Activated T-cell treated with anti-CD3 and anti-CD28 coated beads, Interleukin-2, amount 50 U/mL, for 72 hours (primary cell): ENCODE data around the gene ZNF337. TPM values are rescaled to one million over a fixed set of nuclear protein-coding genes. Genes with fewer than 3 reads are reported as not detected.
"Not testable (repeated sequence)": the region's sequence is repeated elsewhere in the genome, so short reads cannot be mapped to it uniquely, and the experiment has no call there.

Experiments
- ATAC-seq, 2 donors: fragments of 150-1000 bp; cut with Tn5 transposase; replicated peaks in 1 of 2; 2 replicates each; pipeline ENCODE4 v1.10.0; 2021; ENCODE audit warnings: moderate library complexity in 2 of 2, mild to moderate bottlenecking in 1 of 2
- DNase-seq, 2 donors: peaks; one replicate each; pipeline ENCODE4 v3.0.0; 2021 to 2022; ENCODE audit warnings: mixed read lengths in 1 of 2
- H3K27ac Mint-ChIP-seq: one replicate; pipeline ENCODE4 v1.8.0; 2022; ENCODE audit warnings: mild to moderate bottlenecking, moderate library complexity, mixed read lengths
- H3K27me3 Mint-ChIP-seq: one replicate; pipeline ENCODE4 v1.8.0; 2022; ENCODE audit warnings: low read depth, mixed read lengths
- H3K36me3 Mint-ChIP-seq, 2 donors: one replicate each; pipeline ENCODE4 v1.8.0; 2022; ENCODE audit warnings: mixed read lengths in 2 of 2, mild to moderate bottlenecking in 1 of 2; ENCODE audit not compliant: insufficient read depth in 2 of 2
- H3K4me1 Mint-ChIP-seq: one replicate; pipeline ENCODE4 v1.8.0; 2022; ENCODE audit warnings: low read depth, mixed read lengths
- H3K4me3 Mint-ChIP-seq, 2 donors: one replicate each; pipeline ENCODE4 v1.8.0; 2022; ENCODE audit warnings: mild to moderate bottlenecking in 2 of 2, mixed read lengths in 2 of 2, moderate library complexity in 2 of 2
- H3K9me3 Mint-ChIP-seq, 2 donors: one replicate each; pipeline ENCODE4 v1.8.0; 2022; ENCODE audit warnings: mixed read lengths in 2 of 2
- total RNA-seq, 2 donors: library from RNA; stranded (reverse); gene quantifications; one replicate each; pipeline ENCODE4 v1.2.3, GENCODE V29; 2022

The ZNF337 gene
- total RNA-seq, 2 donors from 2014 or later = 16.2 to 20.2 TPM

DNA sequence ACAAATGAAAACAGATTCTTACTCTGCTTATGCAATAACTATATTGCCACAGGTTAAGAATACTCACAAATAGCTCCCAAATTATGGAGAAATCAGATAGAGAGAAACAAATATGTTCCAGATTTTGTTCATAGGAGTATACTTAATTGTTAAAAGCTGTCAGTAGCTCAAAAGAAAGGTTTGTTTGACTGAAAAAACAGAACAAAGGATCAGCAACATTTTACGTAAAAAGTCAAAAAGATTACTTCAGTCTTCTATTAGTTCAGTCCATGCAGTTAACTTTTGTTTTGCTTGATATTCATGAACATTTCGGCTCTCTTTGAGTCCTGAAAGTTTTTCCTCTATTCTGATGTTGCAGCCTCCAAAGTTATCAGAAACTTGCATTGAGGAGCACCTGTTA, 59.4 kb downstream of the ZNF337 start:
- Mint-ChIP-seq H3K27me3 (no peaks in the 10 kb centered on the region), H3K9me3 (peaks cover 2 to 6% of the 10 kb centered on the region in 2 donors), H3K36me3 (peaks cover 9 to 34% of the 10 kb centered on the region in 2 donors), H3K4me1 (peaks cover 16% of the 10 kb centered on the region), H3K27ac (no peak overlapping the region), H3K4me3 (no peak overlapping the region)
- no peak for DNase-seq
- no peak for ATAC-seq

DNA sequence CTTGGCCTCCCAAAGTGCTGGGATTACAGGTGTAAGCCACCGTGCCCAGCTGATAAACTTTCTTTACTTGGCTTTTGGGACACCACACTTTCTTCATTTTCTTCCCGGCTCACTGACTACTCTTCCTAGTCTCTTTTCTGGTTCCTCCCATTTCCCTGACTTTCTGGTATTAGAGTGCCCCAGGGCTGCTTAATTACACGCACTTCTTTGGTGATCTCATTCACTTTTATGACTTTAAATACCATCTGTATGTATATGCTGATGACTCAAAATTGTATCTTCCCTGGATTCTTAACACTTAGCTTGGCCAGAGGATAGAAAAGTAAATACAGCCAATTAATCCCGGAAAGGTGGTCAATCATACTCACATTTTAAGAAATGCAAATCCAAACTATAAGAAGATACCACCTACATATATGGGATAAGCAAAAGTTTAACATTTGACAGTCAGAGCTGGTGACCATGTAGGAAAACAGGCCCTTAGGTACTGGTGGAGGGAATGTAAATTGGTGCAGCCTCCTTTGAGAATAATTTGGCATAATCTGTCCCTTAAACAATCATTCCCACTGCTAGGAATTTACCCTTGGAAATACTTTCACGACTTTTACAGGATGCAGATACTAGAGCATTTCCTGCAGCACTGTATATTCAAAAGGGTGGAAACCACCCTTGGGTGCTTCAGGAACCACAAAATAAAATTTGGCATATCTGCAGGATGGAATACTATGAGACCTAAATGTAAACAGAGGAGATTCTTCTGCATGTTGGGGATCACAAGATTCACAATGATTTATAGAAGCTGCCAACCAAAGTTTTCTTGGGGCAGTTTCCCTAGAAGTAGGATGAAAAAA, 63.5 kb downstream of the ZNF337 start:
- Mint-ChIP-seq H3K4me1 (peaks cover 16% of the 10 kb centered on the region), H3K9me3 (peaks cover 3 to 7% of the 10 kb centered on the region in 2 donors), H3K27ac (no peak overlapping the region), H3K27me3 (no peaks in the 10 kb centered on the region), H3K36me3 (peaks cover 10 to 37% of the 10 kb centered on the region in 2 donors), H3K4me3 (no peak overlapping the region)
- ATAC-seq = no peak
- DNase-seq = no peak

DNA sequence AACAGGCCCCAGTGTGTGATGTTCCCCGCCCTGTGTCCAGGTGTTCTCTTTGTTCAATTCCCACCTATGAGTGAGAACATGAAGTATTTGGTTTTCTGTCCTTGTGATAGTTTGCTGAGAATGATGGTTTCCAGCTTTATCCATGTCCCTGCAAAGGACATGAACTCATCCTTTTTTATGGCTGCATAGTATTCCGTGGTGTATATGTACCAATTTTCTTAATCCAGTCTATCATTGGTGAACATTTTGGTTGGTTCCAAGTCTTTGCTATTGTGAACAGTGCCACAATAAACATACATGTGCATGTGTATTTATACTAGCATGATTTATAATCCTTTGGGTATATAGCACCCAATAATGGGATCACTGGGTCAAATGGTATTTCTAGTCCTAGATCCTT, 66.0 kb downstream of the ZNF337 start:
- H3K27me3 Mint-ChIP-seq, H3K9me3 Mint-ChIP-seq, ATAC-seq, DNase-seq, H3K27ac Mint-ChIP-seq, H3K4me3 Mint-ChIP-seq: not testable (repeated sequence)
- Mint-ChIP-seq H3K36me3 (peaks cover 12 to 25% of the 10 kb centered on the region in 2 donors), H3K4me1 (peaks cover 16% of the 10 kb centered on the region)

DNA sequence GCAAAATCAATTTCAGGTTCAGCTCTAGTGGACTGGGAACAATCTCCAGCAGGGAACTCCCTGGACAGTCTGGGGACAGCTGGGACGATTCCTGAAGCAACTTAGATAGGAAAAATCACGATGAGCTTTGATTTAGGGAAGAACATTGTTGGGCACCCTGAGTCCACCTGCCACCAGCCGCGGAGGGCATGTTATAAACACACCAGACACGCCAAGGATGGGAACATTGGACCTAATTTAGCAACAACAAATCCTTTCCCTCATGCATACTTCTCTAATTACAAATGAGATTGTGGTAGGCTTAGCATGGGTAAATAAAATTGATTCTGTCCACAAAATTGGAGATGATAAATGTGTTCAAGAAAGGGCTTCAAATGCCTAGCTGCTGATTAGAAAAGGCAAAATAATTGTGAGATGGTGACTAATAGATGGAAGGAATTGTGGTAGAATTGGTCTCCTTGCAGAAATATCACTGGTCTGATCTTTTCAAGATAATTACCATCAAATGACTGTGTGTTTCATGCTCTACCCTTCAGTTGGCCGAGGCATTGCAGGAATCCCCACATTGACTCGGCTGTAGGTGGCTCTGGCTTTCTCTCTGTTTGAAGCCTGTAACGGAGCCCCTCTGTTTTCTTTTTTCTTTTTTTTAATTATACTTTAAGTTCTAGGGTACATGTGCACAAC, 66.7 kb downstream of the ZNF337 start:
- ATAC-seq (peak in 1 of 2 donors; percentile 44), DNase-seq (no peak)
- H3K9me3 Mint-ChIP-seq = peaks cover 7 to 8% of the 10 kb centered on the region in 2 donors
- H3K36me3 Mint-ChIP-seq = peaks cover 11 to 18% of the 10 kb centered on the region in 2 donors
- H3K27me3 Mint-ChIP-seq = no peaks in the 10 kb centered on the region
- peaks cover 13% of the 10 kb centered on the region for H3K4me1 Mint-ChIP-seq
- no peak overlapping the region for H3K27ac Mint-ChIP-seq
- no peak overlapping the region for H3K4me3 Mint-ChIP-seq

DNA sequence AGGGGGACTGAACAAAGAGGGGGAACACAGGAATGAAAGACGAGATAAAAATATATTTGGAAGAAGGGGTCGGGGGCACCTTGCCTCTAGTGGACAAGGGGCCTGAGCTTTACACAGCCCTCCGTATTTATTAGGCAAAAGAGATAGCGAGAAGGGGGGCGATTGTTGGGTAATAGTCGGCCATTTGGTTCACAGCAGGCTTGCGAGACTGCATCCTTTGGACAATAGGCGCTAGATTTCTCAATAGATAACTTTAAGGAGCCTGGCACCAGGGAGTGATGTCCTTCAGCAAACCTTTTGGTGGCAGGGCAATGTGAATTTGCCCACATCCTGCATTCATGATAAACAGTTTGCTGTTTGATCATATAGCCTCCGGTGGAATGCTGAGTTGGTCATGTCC, 69.9 kb downstream of the ZNF337 start:
- ATAC-seq = no peak
- DNase-seq = no peak
- peaks cover 22% of the 10 kb centered on the region for H3K4me1 Mint-ChIP-seq
- H3K27ac Mint-ChIP-seq = no peak overlapping the region
- H3K9me3 Mint-ChIP-seq = peaks cover 5 to 8% of the 10 kb centered on the region in 2 donors
- peaks cover 14 to 16% of the 10 kb centered on the region in 2 donors for H3K36me3 Mint-ChIP-seq
- H3K27me3 Mint-ChIP-seq = no peaks in the 10 kb centered on the region
- H3K4me3 Mint-ChIP-seq = no peak overlapping the region

DNA sequence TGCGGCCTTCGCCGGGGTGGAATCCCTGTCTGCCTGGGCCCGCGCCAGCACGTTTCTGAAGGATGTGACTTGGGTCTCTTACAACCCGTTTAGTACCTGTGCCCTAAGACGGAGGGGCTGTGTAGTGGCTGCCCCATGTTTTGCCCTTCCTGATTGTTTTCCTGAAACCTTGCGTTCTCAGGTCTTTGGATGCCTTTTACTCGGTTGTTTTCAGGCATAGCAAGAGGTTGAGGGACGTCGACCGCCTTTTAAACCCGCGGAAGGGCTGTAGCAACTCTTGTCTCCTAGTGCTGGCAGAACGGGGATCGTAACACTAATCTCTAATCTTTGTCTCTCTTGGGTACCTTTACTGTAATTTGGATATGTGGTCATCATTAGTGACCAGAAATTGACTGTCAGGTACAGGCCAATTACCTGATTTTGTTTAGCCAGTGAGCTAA, 72.1 kb downstream of the ZNF337 start:
- ATAC-seq = no peak
- no peak for DNase-seq
- H3K4me1 Mint-ChIP-seq = peaks cover 22% of the 10 kb centered on the region
- H3K9me3 Mint-ChIP-seq = peaks cover 4 to 8% of the 10 kb centered on the region in 2 donors
- peak overlapping the region; percentile 96 for H3K27ac Mint-ChIP-seq
- peak overlapping the region; percentile 94 to 98 for H3K4me3 Mint-ChIP-seq
- peaks cover 12 to 16% of the 10 kb centered on the region in 2 donors for H3K36me3 Mint-ChIP-seq
- H3K27me3 Mint-ChIP-seq = no peaks in the 10 kb centered on the region

Other genes starting within 250 kb of the ZNF337 start
- 1 to 10 TPM; 4.8 to 5.2 TPM for gene NINL, start 111.3 kb downstream of the ZNF337 start, total RNA-seq
- gene NANP, start 72.8 kb downstream of the ZNF337 start, total RNA-seq = 1 to 10 TPM; 3.8 to 4.3 TPM